Measurements from ENCODE around the gene CCDC186.
"Not testable (repeated sequence)": the region's sequence is repeated elsewhere in the genome, so short reads cannot be mapped to it uniquely, and the experiment has no call there.

CCDC186 gene

GRCh38 chr10:114167985-114168384 is 6.0 kb downstream of the CCDC186 start:
- no peak for DNase-seq (ENCODE audit: low spot score)
- no peak for TF ChIP-seq CTCF (IDR thresholded peaks at IDR 0.05; ENCODE audit: extremely low read depth, missing control alignments)

- no peak for DNase-seq (ENCODE audit: low spot score)
- TF ChIP-seq CTCF (IDR thresholded peaks at IDR 0.05; ENCODE audit: extremely low read depth, missing control alignments) = no peak
Observed at GRCh38 chr10:114166494-114166893, 7.5 kb downstream of the CCDC186 start.

- no peak for TF ChIP-seq CTCF (IDR thresholded peaks at IDR 0.05; ENCODE audit: extremely low read depth, missing control alignments)
Observed at GRCh38 chr10:114166043-114166442, 8.0 kb downstream of the CCDC186 start.

GRCh38 chr10:114163062-114163461 is 10.9 kb downstream of the CCDC186 start:
- TF ChIP-seq CTCF (IDR thresholded peaks at IDR 0.05; ENCODE audit: extremely low read depth, missing control alignments) = no peak
- DNase-seq (ENCODE audit: low spot score) = no peak

More at GRCh38 chr10:114166043-114166442, 8.0 kb downstream of the CCDC186 start:
- no peak for DNase-seq (ENCODE audit: low spot score)

GRCh38 chr10:114157912-114158311 is 16.1 kb downstream of the CCDC186 start:
- no peak for DNase-seq (ENCODE audit: low spot score)
- TF ChIP-seq CTCF (IDR thresholded peaks at IDR 0.05; ENCODE audit: extremely low read depth, missing control alignments) = no peak

GRCh38 chr10:114151892-114152291 is 22.1 kb downstream of the CCDC186 start:
- no peak for DNase-seq (ENCODE audit: low spot score)
- no peak for TF ChIP-seq CTCF (IDR thresholded peaks at IDR 0.05; ENCODE audit: extremely low read depth, missing control alignments)

GRCh38 chr10:114151486-114151885 is 22.5 kb downstream of the CCDC186 start:
- TF ChIP-seq CTCF (IDR thresholded peaks at IDR 0.05; ENCODE audit: extremely low read depth, missing control alignments) = no peak
- DNase-seq (ENCODE audit: low spot score) = no peak

GRCh38 chr10:114149476-114149875 is 24.5 kb downstream of the CCDC186 start:
- not testable (repeated sequence) for DNase-seq (ENCODE audit: low spot score)

Measured in GM20000 (cell line).